Measurements from ENCODE around the gene PLRG1. TPM values are rescaled to one million over a fixed set of nuclear protein-coding genes. Genes with fewer than 3 reads are reported as not detected.

PLRG1 gene
- total RNA-seq, 2 experiments from 2014 or later = 150 to 152 TPM

GRCh38 chr4:154559494-154560418, 9.6 kb upstream of the PLRG1 start:
- Mint-ChIP-seq H3K36me3 (no peaks in the 10 kb centered on the region), H3K9me3 (no peaks in the 10 kb centered on the region), H3K27ac (no peak overlapping the region), H3K4me1 (peaks cover 5% of the 10 kb centered on the region), H3K27me3 (peaks cover 8% of the 10 kb centered on the region), H3K4me3 (no peak overlapping the region)
- DNase-seq = no peak

- no peak for DNase-seq
- Mint-ChIP-seq H3K9me3 (no peaks in the 10 kb centered on the region), H3K27ac (no peak overlapping the region), H3K36me3 (no peaks in the 10 kb centered on the region), H3K4me3 (no peak overlapping the region), H3K27me3 (peaks cover 8% of the 10 kb centered on the region), H3K4me1 (peaks cover 5% of the 10 kb centered on the region)
Observed at GRCh38 chr4:154559141-154559493, 8.9 kb upstream of the PLRG1 start.

DNA sequence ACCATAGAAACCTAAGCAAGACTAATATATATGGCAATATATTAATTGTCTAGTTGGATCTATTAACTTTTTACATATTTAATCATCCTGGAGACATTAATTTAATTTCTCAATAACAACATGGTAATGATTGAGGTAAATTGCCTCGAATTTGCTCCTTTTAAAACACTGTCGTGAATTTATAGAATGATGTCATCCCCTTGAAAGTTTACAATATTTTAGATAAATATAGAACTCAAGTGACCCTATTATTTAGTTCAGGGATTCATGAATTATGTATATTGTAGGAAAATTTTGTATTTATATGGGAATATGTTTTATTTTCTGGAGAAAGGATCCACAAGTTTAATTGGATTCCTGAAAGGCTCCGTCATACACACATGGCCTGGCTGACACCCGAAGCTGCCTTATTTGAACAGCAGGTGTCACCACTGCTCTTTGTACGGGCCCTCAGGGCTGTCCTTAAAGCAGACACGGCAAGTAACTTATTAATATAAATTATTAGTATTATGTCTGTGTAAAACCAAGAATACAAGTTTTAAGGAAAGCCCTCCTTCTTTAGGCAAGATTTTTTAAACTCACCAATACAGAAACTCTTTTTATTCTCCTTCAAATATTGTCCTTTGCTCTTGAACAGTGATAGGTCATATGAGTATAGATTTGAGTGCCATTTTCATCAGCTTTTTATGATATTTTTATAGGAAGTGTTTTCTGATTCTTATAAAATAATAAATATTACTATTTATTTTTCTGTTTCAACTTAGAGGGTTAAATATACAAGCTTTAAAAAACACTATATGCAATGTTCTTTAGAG, 1.9 kb upstream of the PLRG1 start:
- peak; percentile 63 for DNase-seq
- peaks cover 7% of the 10 kb centered on the region for H3K36me3 Mint-ChIP-seq
- H3K9me3 Mint-ChIP-seq = no peaks in the 10 kb centered on the region
- H3K27ac Mint-ChIP-seq = no peak overlapping the region
- H3K4me3 Mint-ChIP-seq = no peak overlapping the region
- H3K4me1 Mint-ChIP-seq = peaks cover 15% of the 10 kb centered on the region
- no peaks in the 10 kb centered on the region for H3K27me3 Mint-ChIP-seq

GRCh38 chr4:154545689-154546088, 4.5 kb downstream of the PLRG1 start:
- DNase-seq = no peak
- Mint-ChIP-seq H3K9me3 (no peaks in the 10 kb centered on the region), H3K27me3 (no peaks in the 10 kb centered on the region), H3K4me3 (no peak overlapping the region), H3K36me3 (peaks cover 20% of the 10 kb centered on the region), H3K4me1 (peaks cover 8% of the 10 kb centered on the region), H3K27ac (no peak overlapping the region)

- Mint-ChIP-seq H3K4me3 (no peak overlapping the region), H3K9me3 (no peaks in the 10 kb centered on the region), H3K27me3 (no peaks in the 10 kb centered on the region), H3K36me3 (peaks cover 17% of the 10 kb centered on the region), H3K27ac (no peak overlapping the region), H3K4me1 (peaks cover 1% of the 10 kb centered on the region)
- no peak for DNase-seq
Observed at GRCh38 chr4:154542271-154542879, 7.8 kb downstream of the PLRG1 start.

DNA sequence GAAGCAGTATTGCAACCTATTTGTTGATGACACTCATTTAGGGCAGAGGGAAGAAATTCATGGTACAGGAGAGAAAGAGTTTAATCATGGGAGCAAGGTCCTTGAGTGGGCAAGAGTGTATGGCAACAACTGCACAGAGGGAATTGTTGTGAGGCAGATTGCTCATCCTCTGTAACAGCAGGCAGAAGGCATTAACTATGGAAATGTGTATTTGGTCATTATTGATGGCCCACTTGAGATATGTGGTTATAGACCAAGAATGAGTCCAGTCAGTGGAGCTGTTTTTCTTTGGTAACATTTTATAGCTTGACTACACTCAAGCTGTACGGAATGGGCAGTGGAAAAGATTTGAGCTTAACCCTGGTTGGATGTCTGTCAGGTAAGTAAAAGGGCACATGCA, 15.9 kb downstream of the PLRG1 start:
- no peaks in the 10 kb centered on the region for H3K9me3 Mint-ChIP-seq
- H3K27me3 Mint-ChIP-seq = no peaks in the 10 kb centered on the region
- no peaks in the 10 kb centered on the region for H3K4me1 Mint-ChIP-seq
- H3K4me3 Mint-ChIP-seq = no peak overlapping the region
- peaks cover 5% of the 10 kb centered on the region for H3K36me3 Mint-ChIP-seq
- DNase-seq = no peak
- no peak overlapping the region for H3K27ac Mint-ChIP-seq

DNA sequence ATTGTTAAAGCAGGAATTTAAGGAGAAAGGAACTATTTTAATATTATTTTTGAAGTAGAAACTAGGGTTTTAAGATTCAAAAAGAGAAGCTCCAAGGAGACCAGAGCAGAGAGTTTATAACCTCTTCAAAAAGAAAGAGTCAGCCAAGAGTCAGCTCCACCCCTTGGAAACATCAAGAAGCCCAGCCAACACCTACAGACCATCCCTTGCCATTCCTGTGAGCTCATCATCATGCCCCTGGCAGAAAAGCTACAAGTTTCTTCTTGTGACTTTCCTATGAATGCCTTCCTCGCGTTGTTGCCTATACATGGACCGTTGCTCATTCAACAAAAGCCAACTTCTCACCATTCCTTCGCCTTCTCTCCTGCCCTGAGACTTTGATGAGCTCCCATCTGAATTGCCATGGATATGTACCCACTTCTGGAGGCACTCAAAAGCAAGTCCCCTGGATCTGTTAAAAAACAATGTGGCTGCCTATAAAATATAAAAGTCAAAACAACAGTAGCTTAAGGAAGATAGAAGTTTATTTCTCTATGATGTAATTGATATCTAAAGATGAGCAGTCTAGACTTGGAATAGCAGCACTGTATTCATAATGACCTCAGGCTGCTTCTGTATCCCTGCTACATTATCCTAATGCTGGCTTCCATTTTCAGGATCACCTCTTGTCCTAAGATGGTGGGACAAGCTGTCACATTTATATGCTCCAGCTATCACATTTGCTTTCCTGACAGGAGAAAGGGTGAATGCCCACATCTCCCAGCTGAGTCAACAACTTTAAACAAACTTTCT, 20.3 kb downstream of the PLRG1 start:
- Mint-ChIP-seq H3K4me1 (no peaks in the 10 kb centered on the region), H3K27me3 (peaks cover 6% of the 10 kb centered on the region), H3K36me3 (no peaks in the 10 kb centered on the region), H3K27ac (no peak overlapping the region), H3K4me3 (no peak overlapping the region), H3K9me3 (no peaks in the 10 kb centered on the region)
- DNase-seq = no peak

- Mint-ChIP-seq H3K4me1 (no peaks in the 10 kb centered on the region), H3K9me3 (no peaks in the 10 kb centered on the region), H3K36me3 (no peaks in the 10 kb centered on the region), H3K27me3 (peaks cover 15% of the 10 kb centered on the region), H3K4me3 (no peak overlapping the region), H3K27ac (no peak overlapping the region)
- DNase-seq = no peak
Observed at GRCh38 chr4:154528869-154529268, 21.3 kb downstream of the PLRG1 start.

DNA sequence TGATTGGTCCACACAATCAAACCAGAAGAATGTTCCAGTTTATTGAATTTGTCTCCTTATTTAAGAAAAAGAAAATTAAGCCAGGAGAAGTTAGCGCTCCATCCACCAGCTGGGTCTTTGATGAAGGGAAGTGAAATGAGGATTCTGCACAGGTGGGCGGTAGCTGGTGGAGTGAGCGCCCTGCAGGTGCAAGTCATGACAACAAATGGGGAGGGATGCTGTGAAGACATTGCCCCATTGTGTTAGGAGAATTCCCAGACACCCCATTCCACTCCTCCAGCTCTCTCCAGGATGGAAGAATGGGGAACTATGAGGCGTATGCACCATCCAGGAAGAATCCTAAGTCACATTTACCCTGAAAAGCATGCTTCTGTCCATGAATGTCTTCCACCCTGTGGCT, 22.9 kb downstream of the PLRG1 start:
- Mint-ChIP-seq H3K27ac (no peak overlapping the region), H3K36me3 (no peaks in the 10 kb centered on the region), H3K27me3 (peaks cover 22% of the 10 kb centered on the region), H3K4me3 (no peak overlapping the region), H3K4me1 (no peaks in the 10 kb centered on the region), H3K9me3 (no peaks in the 10 kb centered on the region)
- no peak for DNase-seq

DNA sequence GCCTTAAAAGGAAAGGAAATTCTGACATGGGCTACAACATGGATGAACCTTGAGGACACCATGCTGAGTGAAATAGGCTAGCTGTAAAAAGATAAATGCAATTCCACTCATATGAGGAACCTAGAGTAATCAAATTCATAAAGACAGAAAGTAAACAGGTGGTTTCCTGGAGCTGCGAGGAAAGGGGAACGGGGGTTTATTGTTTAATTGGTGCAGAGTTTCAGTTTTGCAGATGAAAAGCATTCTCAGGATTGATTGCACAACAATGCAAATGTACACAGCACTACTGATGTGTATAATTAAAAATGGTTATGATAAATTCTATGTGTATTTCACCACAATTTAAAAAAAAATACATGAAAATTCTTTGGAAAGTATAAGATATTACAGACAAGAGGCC, 24.0 kb downstream of the PLRG1 start:
- Mint-ChIP-seq H3K27me3 (peaks cover 22% of the 10 kb centered on the region), H3K4me3 (no peak overlapping the region), H3K27ac (no peak overlapping the region), H3K9me3 (no peaks in the 10 kb centered on the region), H3K36me3 (no peaks in the 10 kb centered on the region), H3K4me1 (no peaks in the 10 kb centered on the region)
- no peak for DNase-seq

GRCh38 chr4:154521607-154522006, 28.6 kb downstream of the PLRG1 start:
- DNase-seq = no peak
- Mint-ChIP-seq H3K9me3 (no peaks in the 10 kb centered on the region), H3K27me3 (peaks cover 38% of the 10 kb centered on the region), H3K4me3 (no peak overlapping the region), H3K27ac (no peak overlapping the region), H3K4me1 (no peaks in the 10 kb centered on the region), H3K36me3 (no peaks in the 10 kb centered on the region)

GRCh38 chr4:154519214-154519613, 31.0 kb downstream of the PLRG1 start:
- peaks cover 39% of the 10 kb centered on the region for H3K27me3 Mint-ChIP-seq
- no peaks in the 10 kb centered on the region for H3K36me3 Mint-ChIP-seq
- H3K27ac Mint-ChIP-seq = no peak overlapping the region
- H3K4me1 Mint-ChIP-seq = no peaks in the 10 kb centered on the region
- no peak overlapping the region for H3K4me3 Mint-ChIP-seq
- H3K9me3 Mint-ChIP-seq = no peaks in the 10 kb centered on the region
- no peak for DNase-seq

GRCh38 chr4:154517591-154517990, 32.6 kb downstream of the PLRG1 start:
- Mint-ChIP-seq H3K36me3 (no peaks in the 10 kb centered on the region), H3K9me3 (no peaks in the 10 kb centered on the region), H3K27ac (no peak overlapping the region), H3K4me3 (no peak overlapping the region), H3K27me3 (peaks cover 29% of the 10 kb centered on the region), H3K4me1 (no peaks in the 10 kb centered on the region)
- DNase-seq = no peak

DNA sequence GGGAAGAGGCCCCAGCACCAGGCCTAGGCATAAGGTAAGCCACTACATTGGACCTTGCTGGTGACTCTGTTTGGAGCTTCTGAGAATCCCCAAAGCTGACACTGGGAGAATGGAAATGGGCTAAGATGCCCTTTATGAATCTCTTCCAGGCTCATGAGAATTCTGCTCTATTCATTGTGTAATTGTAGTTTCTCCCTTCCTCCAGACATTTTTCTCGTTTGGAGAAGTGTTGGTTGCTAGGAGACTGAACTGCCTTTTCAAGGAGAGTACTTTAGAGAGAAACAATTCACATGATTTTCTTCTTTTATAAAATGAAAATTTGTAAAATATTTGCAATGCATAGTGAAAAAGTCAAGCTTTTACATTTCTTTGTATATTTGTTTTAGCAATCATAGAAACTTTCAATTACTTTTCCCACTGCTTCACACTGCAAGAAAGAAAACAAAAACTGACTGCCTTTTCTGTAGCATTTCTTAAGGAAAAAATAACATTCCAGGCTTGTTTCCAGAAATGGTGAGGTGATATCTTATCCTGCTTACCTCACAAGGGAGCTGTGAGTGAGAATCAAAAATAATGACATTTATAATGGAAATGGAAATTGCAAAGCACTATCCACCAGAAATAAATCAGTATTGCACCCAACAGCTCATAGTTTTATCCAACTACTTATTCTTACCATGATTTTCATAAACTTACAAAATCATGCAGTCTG, 33.7 kb downstream of the PLRG1 start:
- Mint-ChIP-seq H3K4me3 (no peak overlapping the region), H3K27me3 (peaks cover 35% of the 10 kb centered on the region), H3K36me3 (no peaks in the 10 kb centered on the region)

More for the DNA sequence above, 33.7 kb downstream of the PLRG1 start:
- DNase-seq = no peak
- Mint-ChIP-seq H3K9me3 (no peaks in the 10 kb centered on the region), H3K27ac (no peak overlapping the region), H3K4me1 (no peaks in the 10 kb centered on the region)
